Sigmoid colon (tissue), 7 donors: ENCODE results near the gene DAGLB. TPM values are rescaled to one million over a fixed set of nuclear protein-coding genes. Genes with fewer than 3 reads are reported as not detected.

ENCODE experiments used
- DNase-seq: peaks from one replicate; pipeline ENCODE4 v3.0.0-alpha.2; 2019
- H3K27ac ChIP-seq, 4 donors: fragments of 200-600 bp; sonication (generic); one replicate each; pipeline ENCODE4 v1.5.1; 2016 to 2019; ENCODE audit warnings: mild to moderate bottlenecking in 1 of 4
- H3K27me3 ChIP-seq, 3 donors: fragments of 200-600 bp; sonication (generic); one replicate each; pipeline ENCODE4 v1.5.1; 2019; ENCODE audit warnings: mild to moderate bottlenecking in 1 of 3
- H3K36me3 ChIP-seq, 4 donors: fragments of 200-600 bp; sonication (generic); one replicate each; pipeline ENCODE4 v1.5.1; 2016 to 2019
- H3K4me1 ChIP-seq, 4 donors: fragments of 200-600 bp; sonication (generic); one replicate each; pipeline ENCODE4 v1.5.1; 2017 to 2019
- H3K4me3 ChIP-seq, 4 donors: fragments of 200-600 bp; sonication (generic); one replicate each; pipeline ENCODE4 v1.5.1; 2017 to 2019; ENCODE audit warnings: mild to moderate bottlenecking in 2 of 4, moderate library complexity in 1 of 4
- H3K9me3 ChIP-seq, 4 donors: fragments of 200-600 bp in 3 of 4; sonication (generic) in 3 of 4; one replicate each; pipeline versions ENCODE4 v1.5.1 to v1.6.1; 2013 to 2019
- CTCF ChIP-seq, 4 experiments: fragments of 450-650 bp in 3 of 4; fragments of 200-600 bp in 1 of 4; IDR thresholded peaks; one replicate each; pipeline ENCODE4 v1.5.1; 2016 to 2019; ENCODE audit warnings: antibody characterized with exemption in 4 of 4, mild to moderate bottlenecking in 3 of 4, moderate library complexity in 2 of 4
- EP300 ChIP-seq, 4 donors: sonication (generic); formaldehyde crosslinking; IDR thresholded peaks; one replicate each; pipeline ENCODE4 v1.6.1; 2017; ENCODE audit warnings: antibody characterized with exemption in 4 of 4
- POLR2A ChIP-seq, 2 donors: fragments of 450-650 bp; IDR thresholded peaks; one replicate each; pipeline ENCODE4 v1.6.1; 2016; ENCODE audit warnings: antibody characterized with exemption in 2 of 2, mild to moderate bottlenecking in 2 of 2, moderate library complexity in 2 of 2
- POLR2AphosphoS5 ChIP-seq, 4 donors: sonication (generic); formaldehyde crosslinking; IDR thresholded peaks; one replicate each; pipeline ENCODE4 v1.6.1; 2017; ENCODE audit warnings: antibody characterized with exemption in 4 of 4
- WGBS, 2 donors: extraction: QIAGEN DNeasy Blood & Tissue Kit; methylation state at CpG; one replicate each; pipeline ENCODE4 v1.1.7; 2013; 5-methylcytosine and 5-hydroxymethylcytosine counted together
- intact Hi-C: fragments of 100-400 bp; cut with DNase I; formaldehyde crosslinking; loops from one replicate; pipeline ENCODE4 v1.15.1; 2023
- polyA plus RNA-seq, 3 donors: library from polyadenylated mRNA; stranded (reverse); fragments of 200-250 nt; gene quantifications; one replicate each; pipeline ENCODE4 v1.2.3, GENCODE V29; 2013
- total RNA-seq, 4 donors: library from RNA; depleted of rRNA; stranded (reverse); fragments of >200 nt; gene quantifications; one replicate each; pipeline ENCODE4 v1.1.0, GENCODE V29; 2016
- donor health status: healthy with polysubstance abuse.
- donor health status: Bipolar disorder and iron deficiency.
- donor health status: healthy.

The DAGLB gene
- total and polyA plus RNA-seq, 7 donors, result 3.0 to 11.7 (median 7.7) TPM

GRCh38 chr7:6432781-6433180, 15.0 kb downstream of the DAGLB start:
- Histone ChIP-seq H3K27me3 (no peaks in the 10 kb centered on the region), H3K4me1 (peaks cover 0 to 11% (median 5%) of the 10 kb centered on the region in 4 donors), H3K36me3 (peaks cover 0 to 41% (median 8%) of the 10 kb centered on the region in 4 donors), H3K4me3 (no peak overlapping the region), H3K9me3 (no peaks in the 10 kb centered on the region), H3K27ac (no peak overlapping the region)
- intact Hi-C loops, result loop anchor here (5.0 kb wide), 1 partner anchor 40 kb away; no protein-coding TSS in a partner anchor
- TF ChIP-seq EP300 (IDR thresholded peaks at IDR 0.05) (no peak), POLR2AphosphoS5 (IDR thresholded peaks at IDR 0.05) (no peak), POLR2A (IDR thresholded peaks at IDR 0.05) (no peak), CTCF (IDR thresholded peaks at IDR 0.05) (no peak)
- WGBS, 2 donors, result 83 to 86% methylated on average over 6 of the region's 6 CpGs
- no peak for DNase-seq

- Histone ChIP-seq H3K36me3 (peaks cover 0 to 45% (median 10%) of the 10 kb centered on the region in 4 donors), H3K4me1 (peaks cover 0 to 10% (median 5%) of the 10 kb centered on the region in 4 donors), H3K27ac (no peak overlapping the region), H3K9me3 (no peaks in the 10 kb centered on the region), H3K4me3 (no peak overlapping the region), H3K27me3 (no peaks in the 10 kb centered on the region)
- WGBS, 2 donors, result 88 to 94% methylated on average over 12 of the region's 12 CpGs
- DNase-seq, result no peak
- intact Hi-C loops, result loop anchor here (5.0 kb wide), 1 partner anchor 39 kb away; no protein-coding TSS in a partner anchor
- TF ChIP-seq EP300 (IDR thresholded peaks at IDR 0.05), result no peak
- no peak for TF ChIP-seq POLR2AphosphoS5 (IDR thresholded peaks at IDR 0.05)
- no peak for TF ChIP-seq POLR2A (IDR thresholded peaks at IDR 0.05)
- TF ChIP-seq CTCF (IDR thresholded peaks at IDR 0.05), result no peak
Observed at GRCh38 chr7:6430974-6431373, 16.8 kb downstream of the DAGLB start.

GRCh38 chr7:6430271-6430940, 17.3 kb downstream of the DAGLB start:
- no peaks in the 10 kb centered on the region for H3K27me3 ChIP-seq
- no peak for DNase-seq
- H3K36me3 ChIP-seq, result peaks cover 0 to 51% (median 12%) of the 10 kb centered on the region in 4 donors
- 94% methylated on average over 10 of the region's 10 CpGs for WGBS, 2 donors
- no peak overlapping the region for H3K27ac ChIP-seq
- TF ChIP-seq POLR2AphosphoS5 (IDR thresholded peaks at IDR 0.05) (no peak), POLR2A (IDR thresholded peaks at IDR 0.05) (no peak), CTCF (IDR thresholded peaks at IDR 0.05) (no peak), EP300 (IDR thresholded peaks at IDR 0.05) (no peak)
- H3K4me3 ChIP-seq, result no peak overlapping the region
- H3K9me3 ChIP-seq, result no peaks in the 10 kb centered on the region
- intact Hi-C loops, result loop anchor here (5.0 kb wide), 1 partner anchor 38 kb away; no protein-coding TSS in a partner anchor
- H3K4me1 ChIP-seq, result peaks cover 0 to 5% (median 2%) of the 10 kb centered on the region in 4 donors

GRCh38 chr7:6425948-6426347, 21.8 kb downstream of the DAGLB start:
- 90 to 96% methylated on average over 15 of the region's 15 CpGs for WGBS, 2 donors
- no peak overlapping the region for H3K4me3 ChIP-seq
- H3K36me3 ChIP-seq, result peaks cover 6 to 65% (median 18%) of the 10 kb centered on the region in 4 donors
- DNase-seq, result no peak
- no peaks in the 10 kb centered on the region for H3K27me3 ChIP-seq
- no peak overlapping the region for H3K27ac ChIP-seq
- no peak for TF ChIP-seq CTCF (IDR thresholded peaks at IDR 0.05)
- TF ChIP-seq EP300 (IDR thresholded peaks at IDR 0.05), result no peak
- no peak for TF ChIP-seq POLR2A (IDR thresholded peaks at IDR 0.05)
- TF ChIP-seq POLR2AphosphoS5 (IDR thresholded peaks at IDR 0.05), result no peak
- no peaks in the 10 kb centered on the region for H3K9me3 ChIP-seq
- no peaks in the 10 kb centered on the region for H3K4me1 ChIP-seq
- intact Hi-C loops, result no loop called here
